ENCODE measurements around the gene GCM1.

GCM1 gene

DNA sequence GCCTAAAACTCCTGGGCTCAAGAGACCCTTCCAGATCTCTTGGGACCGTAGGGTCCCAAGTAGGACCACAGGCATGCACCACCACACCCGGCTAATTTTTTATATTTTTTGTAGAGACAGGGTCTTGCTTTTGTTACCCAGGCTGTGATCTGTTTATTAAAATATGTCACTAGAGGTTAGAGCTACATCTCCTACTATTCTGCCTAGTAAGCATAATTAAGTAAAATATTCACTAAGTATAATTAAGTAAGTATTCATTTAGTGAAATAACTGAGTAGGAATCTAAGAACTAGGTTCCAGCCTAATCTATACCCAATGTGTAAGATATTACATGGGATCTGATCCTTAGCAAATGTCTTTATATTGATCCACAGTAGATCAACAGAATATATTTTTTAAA lies 40.2 kb upstream of the GCM1 start:
- no peak overlapping the region for H3K4me3 ChIP-seq (ENCODE audit: low read depth, low read length)
- DNase-seq (ENCODE audit: low read depth) = no peak

DNA sequence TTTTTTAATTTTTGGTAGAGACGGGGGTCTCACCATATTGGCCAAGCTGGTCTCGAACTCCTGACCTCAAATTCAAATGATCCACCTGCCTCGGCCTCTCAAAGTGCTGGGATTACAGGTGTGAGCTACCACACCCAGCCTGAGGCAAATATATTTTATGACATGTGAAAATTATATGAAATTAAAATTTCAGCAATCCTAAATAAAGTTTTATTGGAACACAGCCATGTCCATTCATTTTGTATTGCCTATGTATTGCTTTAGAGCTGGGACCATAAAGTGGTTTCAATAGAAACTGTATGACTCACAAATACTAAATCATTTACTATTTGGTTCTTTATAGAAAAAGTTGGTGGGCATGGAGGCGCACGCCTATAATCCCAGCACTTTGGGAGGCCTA lies 32.0 kb upstream of the GCM1 start:
- no peak for DNase-seq (ENCODE audit: low read depth)
- H3K4me3 ChIP-seq (ENCODE audit: low read depth, low read length) = no peak overlapping the region
- TF ChIP-seq MYC (IDR thresholded peaks at IDR 0.05; ENCODE audit: low read depth, low read length) (no peak), POLR2A (IDR thresholded peaks at IDR 0.05; ENCODE audit: extremely low read depth, insufficient read length) (no peak)
- TF ChIP-seq, protein P1, sequence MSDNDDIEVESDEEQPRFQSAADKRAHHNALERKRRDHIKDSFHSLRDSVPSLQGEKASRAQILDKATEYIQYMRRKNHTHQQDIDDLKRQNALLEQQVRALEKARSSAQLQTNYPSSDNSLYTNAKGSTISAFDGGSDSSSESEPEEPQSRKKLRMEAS (IDR thresholded peaks at IDR 0.05; ENCODE audit: low read depth, low read length) = no peak
- TF ChIP-seq, protein P2, sequence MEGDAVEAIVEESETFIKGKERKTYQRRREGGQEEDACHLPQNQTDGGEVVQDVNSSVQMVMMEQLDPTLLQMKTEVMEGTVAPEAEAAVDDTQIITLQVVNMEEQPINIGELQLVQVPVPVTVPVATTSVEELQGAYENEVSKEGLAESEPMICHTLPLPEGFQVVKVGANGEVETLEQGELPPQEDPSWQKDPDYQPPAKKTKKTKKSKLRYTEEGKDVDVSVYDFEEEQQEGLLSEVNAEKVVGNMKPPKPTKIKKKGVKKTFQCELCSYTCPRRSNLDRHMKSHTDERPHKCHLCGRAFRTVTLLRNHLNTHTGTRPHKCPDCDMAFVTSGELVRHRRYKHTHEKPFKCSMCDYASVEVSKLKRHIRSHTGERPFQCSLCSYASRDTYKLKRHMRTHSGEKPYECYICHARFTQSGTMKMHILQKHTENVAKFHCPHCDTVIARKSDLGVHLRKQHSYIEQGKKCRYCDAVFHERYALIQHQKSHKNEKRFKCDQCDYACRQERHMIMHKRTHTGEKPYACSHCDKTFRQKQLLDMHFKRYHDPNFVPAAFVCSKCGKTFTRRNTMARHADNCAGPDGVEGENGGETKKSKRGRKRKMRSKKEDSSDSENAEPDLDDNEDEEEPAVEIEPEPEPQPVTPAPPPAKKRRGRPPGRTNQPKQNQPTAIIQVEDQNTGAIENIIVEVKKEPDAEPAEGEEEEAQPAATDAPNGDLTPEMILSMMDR (IDR thresholded peaks at IDR 0.05; ENCODE audit: low read depth, low read length) = no peak

More for the DNA sequence above, 40.2 kb upstream of the GCM1 start:
- TF ChIP-seq, protein P1 (IDR thresholded peaks at IDR 0.05; ENCODE audit: low read depth, low read length) = no peak
- TF ChIP-seq MYC (IDR thresholded peaks at IDR 0.05; ENCODE audit: low read depth, low read length) (no peak), POLR2A (IDR thresholded peaks at IDR 0.05; ENCODE audit: extremely low read depth, insufficient read length) (no peak)
- TF ChIP-seq, protein P2 (IDR thresholded peaks at IDR 0.05; ENCODE audit: low read depth, low read length) = no peak

DNA sequence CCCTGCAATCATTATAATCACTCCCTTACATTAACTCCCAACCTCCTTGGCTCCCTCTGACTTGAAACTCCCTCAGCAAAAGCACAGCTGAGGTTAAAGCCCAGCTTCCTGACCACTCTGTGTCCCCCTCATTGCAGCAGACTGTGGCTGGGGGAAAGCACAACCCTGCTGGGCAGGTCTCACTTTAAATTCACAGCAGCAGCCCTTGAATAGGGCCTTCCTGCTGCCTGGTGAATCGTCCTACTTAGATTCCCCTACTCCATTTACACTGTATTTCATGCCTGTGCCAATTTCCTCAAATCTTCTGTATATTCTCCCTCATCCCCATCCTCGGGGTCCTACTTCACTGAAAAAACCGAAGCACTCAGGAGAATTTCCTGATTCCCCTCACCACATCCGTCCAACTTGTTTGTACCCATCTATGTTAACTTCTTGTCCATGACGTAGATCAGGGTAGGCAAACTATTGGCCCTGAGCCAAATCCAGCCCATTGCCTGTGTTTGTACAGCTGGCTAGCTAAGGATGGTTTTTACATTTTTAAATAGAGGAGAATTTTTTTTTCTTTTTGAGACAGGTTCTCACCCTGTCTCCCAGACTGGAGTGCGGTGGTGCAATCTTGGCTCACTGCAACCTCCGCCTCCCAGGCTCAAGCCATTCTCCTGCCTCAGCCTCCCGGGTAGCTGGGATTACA lies 31.5 kb upstream of the GCM1 start:
- H3K4me3 ChIP-seq (ENCODE audit: low read depth, low read length) = no peak overlapping the region
- TF ChIP-seq, protein P1 (IDR thresholded peaks at IDR 0.05; ENCODE audit: low read depth, low read length) = no peak
- TF ChIP-seq, protein P2 (IDR thresholded peaks at IDR 0.05; ENCODE audit: low read depth, low read length) = no peak
- TF ChIP-seq MYC (IDR thresholded peaks at IDR 0.05; ENCODE audit: low read depth, low read length) (no peak), POLR2A (IDR thresholded peaks at IDR 0.05; ENCODE audit: extremely low read depth, insufficient read length) (no peak)
- no peak for DNase-seq (ENCODE audit: low read depth)

DNA sequence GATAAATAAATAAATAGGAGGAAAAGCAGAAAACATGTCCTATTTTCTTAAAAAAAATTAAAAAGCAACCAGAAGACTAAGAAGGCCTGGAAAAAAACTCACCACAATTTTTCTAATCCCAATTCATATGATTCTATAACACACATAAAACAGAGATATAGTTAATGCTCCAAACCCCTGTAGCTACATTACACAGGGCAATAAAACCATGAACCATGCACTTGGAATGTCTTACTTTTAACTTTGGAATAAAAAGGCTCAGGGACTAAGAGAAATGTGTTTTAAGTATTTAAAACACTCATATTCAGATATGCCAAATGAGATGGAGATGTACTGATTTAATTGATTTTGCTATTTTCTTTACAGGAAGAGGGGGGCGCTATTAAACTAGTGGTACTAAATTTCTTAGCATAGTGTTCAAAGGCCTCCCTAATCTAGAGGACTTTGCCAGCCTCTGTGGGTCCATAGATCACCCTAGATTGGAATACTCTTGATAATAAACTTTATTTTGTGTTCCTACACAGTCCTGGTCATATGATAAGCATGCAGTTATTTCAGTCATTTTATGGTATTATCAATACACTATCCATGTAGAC lies 30.3 kb upstream of the GCM1 start:
- no peak overlapping the region for H3K4me3 ChIP-seq (ENCODE audit: low read depth, low read length)
- TF ChIP-seq, protein P1 (IDR thresholded peaks at IDR 0.05; ENCODE audit: low read depth, low read length) = no peak
- no peak for TF ChIP-seq MYC (IDR thresholded peaks at IDR 0.05; ENCODE audit: low read depth, low read length)
- TF ChIP-seq, protein P2 (IDR thresholded peaks at IDR 0.05; ENCODE audit: low read depth, low read length) = no peak
- no peak for DNase-seq (ENCODE audit: low read depth)

DNA sequence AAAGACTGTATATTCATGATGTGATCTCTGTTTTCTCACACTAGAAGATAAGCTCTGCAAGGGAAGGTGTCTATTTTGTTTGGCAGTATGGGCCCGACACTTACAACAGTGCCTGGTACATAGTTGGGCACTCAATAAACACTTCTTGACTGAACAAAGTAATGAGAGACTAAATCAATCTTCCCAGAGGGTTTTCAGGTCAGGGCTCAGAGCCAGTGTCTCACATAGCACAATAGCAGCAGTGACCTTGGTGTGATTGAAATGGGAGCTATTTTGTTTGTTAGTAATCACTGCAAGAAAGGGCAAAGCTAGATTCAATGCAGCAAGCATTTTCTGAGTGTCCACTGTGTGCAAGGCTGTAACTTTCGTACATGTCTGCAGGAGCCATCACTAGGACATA lies 26.4 kb upstream of the GCM1 start:
- no peak for TF ChIP-seq MYC (IDR thresholded peaks at IDR 0.05; ENCODE audit: low read depth, low read length)
- TF ChIP-seq, protein P2 (IDR thresholded peaks at IDR 0.05; ENCODE audit: low read depth, low read length) = no peak
- TF ChIP-seq, protein P1 (IDR thresholded peaks at IDR 0.05; ENCODE audit: low read depth, low read length) = no peak
- no peak for TF ChIP-seq POLR2A (IDR thresholded peaks at IDR 0.05; ENCODE audit: extremely low read depth, insufficient read length)
- H3K4me3 ChIP-seq (ENCODE audit: low read depth, low read length) = no peak overlapping the region
- DNase-seq (ENCODE audit: low read depth) = no peak

All from NB4 (cell line).